OCI-LY7 (cell line): ENCODE results near the gene KRT40. TPM values are rescaled to one million over a fixed set of nuclear protein-coding genes. Genes with fewer than 3 reads are reported as not detected.

Source experiments
- BruUV-seq: library from RNA; stranded (reverse); fragments of 400-500 nt; replicated peaks from 2 replicates; lab custom pipeline; 2021; lab: Mats Ljungman, UMichigan
- CTCF ChIA-PET: fragments of 300-600 bp; sonication (Branson Sonifier 250); formaldehyde crosslinking; loops from one replicate; lab custom pipeline; 2022; ENCODE audit warnings: antibody characterized with exemption; ENCODE audit not compliant: unreplicated experiment; lab: Charles Lee
- POLR2A ChIA-PET: fragments of 300-600 bp; sonication (Branson Sonifier 250); formaldehyde crosslinking; loops from one replicate; lab custom pipeline; 2022; ENCODE audit warnings: antibody characterized with exemption; lab: Charles Lee
- DNase-seq: peaks from one replicate; pipeline ENCODE4 v3.0.0-alpha.2; 2015; ENCODE audit warnings: low spot score
- H2AFZ ChIP-seq: fragments of 200-600 bp; sonication (generic), shearing (Covaris generic); 2 replicates; pipeline ENCODE4 v1.6.1; 2014; ENCODE audit warnings: mild to moderate bottlenecking, antibody characterized with exemption, low read length, moderate library complexity
- H3K27ac ChIP-seq: fragments of 200-600 bp; sonication (generic); 2 replicates; pipeline ENCODE4 v1.5.1; 2014; ENCODE audit warnings: mixed run types, low read depth, mild to moderate bottlenecking, moderate library complexity, low read length, inconsistent platforms; ENCODE audit not compliant: poor library complexity, severe bottlenecking
- H3K36me3 ChIP-seq: fragments of 200-600 bp; sonication (generic); 2 replicates; pipeline ENCODE4 v1.6.1; 2014; ENCODE audit warnings: mild to moderate bottlenecking, antibody characterized with exemption, low read length, moderate library complexity, mixed read lengths; ENCODE audit not compliant: insufficient read depth
- H3K4me1 ChIP-seq: fragments of 200-600 bp; sonication (generic); 2 replicates; pipeline ENCODE4 v1.5.1; 2014; ENCODE audit warnings: mild to moderate bottlenecking, low read length; ENCODE audit not compliant: insufficient read depth, poor library complexity, severe bottlenecking
- H3K4me2 ChIP-seq: fragments of 200-600 bp; sonication (generic); 2 replicates; pipeline ENCODE4 v1.6.1; 2014; ENCODE audit warnings: mild to moderate bottlenecking, low read length
- H3K4me3 ChIP-seq: fragments of 200-600 bp; sonication (generic); 2 replicates; pipeline ENCODE4 v1.5.1; 2014; ENCODE audit warnings: mild to moderate bottlenecking, low read depth, low read length; ENCODE audit not compliant: poor library complexity, severe bottlenecking
- H3K79me2 ChIP-seq: fragments of 200-600 bp; sonication (generic); 2 replicates; pipeline ENCODE4 v1.6.1; 2016; ENCODE audit warnings: low read depth, mild to moderate bottlenecking, low read length, moderate library complexity, mixed read lengths; ENCODE audit not compliant: insufficient read depth
- H3K9me2 ChIP-seq: fragments of 200-600 bp; sonication (generic); 2 replicates; pipeline ENCODE4 v1.6.1; 2016; ENCODE audit warnings: mild to moderate bottlenecking, low read length, mixed read lengths; ENCODE audit not compliant: insufficient read depth
- H3K9me3 ChIP-seq: fragments of 200-600 bp; sonication (generic); 2 replicates; pipeline ENCODE4 v1.6.1; 2014; ENCODE audit warnings: mild to moderate bottlenecking, mixed run types, low read length, mixed read lengths
- H4K20me1 ChIP-seq: fragments of 200-600 bp; sonication (generic); 2 replicates; pipeline ENCODE4 v1.6.1; 2014; ENCODE audit warnings: mild to moderate bottlenecking, antibody characterized with exemption, low read length, moderate library complexity, mixed read lengths; ENCODE audit not compliant: insufficient read depth
- CTCF ChIP-seq: fragments of 200-600 bp; sonication (generic); conservative IDR thresholded peaks from 2 replicates; pipeline ENCODE4 v1.5.1; 2014; ENCODE audit warnings: mild to moderate bottlenecking, antibody characterized with exemption, low read length, moderate library complexity, mixed read lengths
- EZH2phosphoT487 ChIP-seq: fragments of 200-600 bp; sonication (generic); IDR thresholded peaks from 2 replicates; pipeline ENCODE4 v1.6.1; 2018; ENCODE audit warnings: low read depth, borderline replicate concordance, mild to moderate bottlenecking, mixed run types, antibody characterized with exemption, low read length, moderate library complexity, mixed read lengths
- intact Hi-C: fragments of 100-400 bp; cut with micrococcal nuclease; formaldehyde crosslinking; loops from one replicate; pipeline ENCODE4 v1.10.0; 2022; ENCODE audit not compliant: unreplicated experiment
- total RNA-seq, 2 experiments: library from RNA; depleted of rRNA in 1 of 2; stranded (reverse); fragments of >200 nt in 1 of 2; shearing (Covaris generic) in 1 of 2; gene quantifications; 2 replicates each; pipeline ENCODE4 v1.2.3, GENCODE V29; 2014 to 2022

Gene KRT40
- total RNA-seq, 2 experiments from 2014 or later = not detected

GRCh38 chr17:41009301-41009760 is 25.2 kb upstream of the KRT40 start:
- Histone ChIP-seq H3K36me3 (no peaks in the 10 kb centered on the region), H3K27ac (no peak overlapping the region), H3K79me2 (no peaks in the 10 kb centered on the region), H3K4me3 (no peak overlapping the region), H2AFZ (no peak overlapping the region), H3K9me3 (no peaks in the 10 kb centered on the region), H3K4me2 (no peak overlapping the region), H3K4me1 (no peaks in the 10 kb centered on the region), H4K20me1 (no peaks in the 10 kb centered on the region), H3K9me2 (no peaks in the 10 kb centered on the region)
- no TSS peak for BruUV-seq
- no peak for DNase-seq
- CTCF ChIA-PET = no interaction called here
- TF ChIP-seq EZH2phosphoT487 = no peak
- TF ChIP-seq CTCF = no peak
- POLR2A ChIA-PET = no interaction called here
- intact Hi-C loops = no loop called here

- H2AFZ ChIP-seq = no peak within 1 kb of the TSS
- no peak for TF ChIP-seq CTCF
- no peak for TF ChIP-seq EZH2phosphoT487
- H4K20me1 ChIP-seq = no peaks in the 10 kb centered on the region
- ChIA-PET CTCF (no interaction called here), POLR2A (no interaction called here)
- H3K79me2 ChIP-seq = no peaks in the 10 kb centered on the region
- no TSS peak for BruUV-seq
- intact Hi-C loops = no loop called here
- no peaks in the 10 kb centered on the region for H3K36me3 ChIP-seq
- H3K4me1 ChIP-seq = no peaks in the 10 kb centered on the region
- H3K4me3 ChIP-seq = no peak within 1 kb of the TSS
- H3K9me3 ChIP-seq = no peaks in the 10 kb centered on the region
- no peak within 1 kb of the TSS for H3K27ac ChIP-seq
- DNase-seq = no peak
- H3K4me2 ChIP-seq = no peak within 1 kb of the TSS
- H3K9me2 ChIP-seq = no peaks in the 10 kb centered on the region
These were observed 24.7 kb upstream of the KRT40 start, which contains the start of gene KRTAP3-1 for GRCh38 chr17:41008811-41009210. Gene KRTAP3-1, minus strand, starts transcription at chr17:41009128. Its CDS starts 54 bp downstream, at chr17:41009074.

- CTCF ChIA-PET = no interaction called here
These were observed 20.3 kb upstream of the KRT40 start for GRCh38 chr17:41004397-41004796.

More at GRCh38 chr17:41004397-41004796, 20.3 kb upstream of the KRT40 start:
- Histone ChIP-seq H3K27ac (no peak overlapping the region), H3K9me3 (no peaks in the 10 kb centered on the region), H2AFZ (no peak overlapping the region), H3K9me2 (no peaks in the 10 kb centered on the region), H3K4me1 (no peaks in the 10 kb centered on the region), H3K36me3 (no peaks in the 10 kb centered on the region), H3K4me2 (no peak overlapping the region), H4K20me1 (no peaks in the 10 kb centered on the region), H3K4me3 (no peak overlapping the region), H3K79me2 (no peaks in the 10 kb centered on the region)
- POLR2A ChIA-PET = no interaction called here
- TF ChIP-seq CTCF = no peak
- TF ChIP-seq EZH2phosphoT487 = no peak
- BruUV-seq = no TSS peak
- DNase-seq = no peak
- intact Hi-C loops = no loop called here
